Skin of body (tissue), 2 donors: ENCODE data around the gene GSC. TPM values are rescaled to one million over a fixed set of nuclear protein-coding genes. Genes with fewer than 3 reads are reported as not detected.

Experiments
- DNase-seq: peaks from one replicate; lab custom pipeline; 2025; lab: John Stamatoyannopoulos, UW
- total RNA-seq: library from RNA; depleted of rRNA; stranded (reverse); fragments of >200 nt; gene quantifications from one replicate; pipeline ENCODE4 v1.2.3, GENCODE V29; 2014

GSC gene
- total RNA-seq, 1 donor from 2014 or later, result 0.99 TPM

GRCh38 chr14:94771906-94772490 lies 2.1 kb upstream of the GSC start:
- DNase-seq, result no peak

- no peak for DNase-seq
Measured at GRCh38 chr14:94771158-94771905, 1.4 kb upstream of the GSC start.

GRCh38 chr14:94770815-94771157 lies 873 bp upstream of the GSC start:
- no peak for DNase-seq

DNA sequence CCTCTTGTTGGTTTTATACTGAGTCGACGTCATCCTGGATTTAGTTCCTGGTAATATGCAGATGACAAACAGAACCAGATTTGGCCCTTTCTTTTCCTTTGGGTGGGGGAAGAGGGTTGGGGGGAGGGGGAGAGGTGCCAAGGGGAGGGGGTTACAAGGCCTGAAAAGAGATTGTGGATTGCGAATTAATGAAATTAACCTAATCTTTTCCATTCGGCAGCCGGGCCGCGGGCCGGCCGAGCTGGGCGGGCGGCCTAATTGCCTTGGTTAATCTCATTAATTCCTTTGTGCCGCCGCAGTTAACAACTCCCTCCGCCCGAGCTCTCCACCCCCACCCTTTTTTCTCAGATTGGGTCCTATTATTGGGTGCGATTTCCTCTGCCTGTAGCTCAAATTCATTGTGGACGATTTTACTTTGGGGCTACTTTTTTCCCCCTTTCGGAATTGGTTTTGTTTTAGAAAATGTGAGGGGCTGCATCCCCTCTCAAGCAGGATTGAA lies 387 bp upstream of the GSC start:
- DNase-seq, result peak; percentile 43

GRCh38 chr14:94768521-94769390 lies 1.2 kb downstream of the GSC start:
- no peak for DNase-seq

DNA sequence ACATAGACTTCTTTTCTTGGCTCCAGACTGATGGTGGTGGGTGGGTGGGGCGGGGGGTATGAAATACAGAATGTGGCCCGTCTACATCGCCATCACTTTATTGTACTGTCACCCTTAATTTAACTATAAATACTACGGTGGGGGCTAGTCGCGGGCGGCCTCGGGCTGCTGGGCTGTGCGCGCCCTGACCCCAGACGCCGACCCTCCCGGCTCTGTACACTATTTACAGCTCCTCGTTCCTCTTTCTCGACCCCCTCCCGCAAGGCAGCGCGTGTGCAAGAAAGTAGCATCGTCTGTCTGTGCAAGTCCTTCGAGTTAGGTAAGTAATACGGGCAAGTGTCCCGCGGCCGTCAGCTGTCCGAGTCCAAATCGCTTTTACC lies 1.8 kb downstream of the GSC start:
- no peak for DNase-seq

DNA sequence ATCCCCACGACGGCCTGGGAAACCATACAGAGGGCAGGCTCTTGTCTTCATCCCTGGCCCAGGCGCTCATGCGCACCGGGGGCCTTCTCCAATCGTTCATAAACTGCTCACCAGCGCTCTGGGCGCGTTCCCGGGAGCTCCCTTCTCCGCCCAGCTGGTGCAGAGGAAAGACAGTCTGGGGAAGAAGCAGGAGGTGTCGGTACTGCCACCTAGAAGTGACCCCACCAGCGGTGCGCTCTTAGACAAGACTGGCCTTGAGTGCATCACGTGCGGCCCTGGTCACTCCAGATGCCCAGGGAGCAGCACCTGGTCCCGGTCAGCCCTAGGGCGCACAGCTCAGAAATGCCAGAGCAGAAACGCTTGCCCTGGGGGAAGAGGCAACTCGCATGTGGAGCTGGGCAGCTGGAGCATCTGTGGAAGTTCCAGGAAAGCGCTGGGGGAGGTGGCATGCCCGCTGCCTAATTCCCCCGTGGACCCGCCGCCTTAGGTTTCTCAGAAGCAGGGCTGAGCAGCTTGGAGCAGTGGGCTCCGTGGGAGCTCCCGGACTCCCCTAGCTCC lies 2.5 kb downstream of the GSC start:
- DNase-seq, result no peak

DNA sequence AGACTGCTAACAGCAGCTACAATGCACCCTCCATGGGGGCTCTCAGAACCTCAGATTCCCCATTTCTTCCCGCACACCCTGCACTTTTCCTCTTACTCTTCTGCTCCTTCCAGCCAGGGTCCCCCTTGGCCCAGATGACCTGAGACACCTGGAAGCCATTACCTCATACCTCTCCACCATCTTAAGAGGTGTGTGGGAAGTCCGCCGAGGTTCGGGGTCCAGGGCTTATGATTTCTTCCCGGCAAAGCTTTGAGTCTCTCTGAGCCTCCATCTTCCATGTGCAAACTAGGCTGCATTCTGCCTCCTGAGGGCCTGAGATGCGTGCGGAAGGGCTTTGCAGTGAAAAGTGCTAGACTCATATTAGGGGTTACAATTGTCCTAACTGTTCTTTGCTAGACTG lies 5.3 kb downstream of the GSC start:
- DNase-seq, result no peak

- no peak for DNase-seq
Measured at GRCh38 chr14:94762431-94762830, 7.5 kb downstream of the GSC start.

GRCh38 chr14:94761997-94762377 lies 7.9 kb downstream of the GSC start:
- no peak for DNase-seq

DNA sequence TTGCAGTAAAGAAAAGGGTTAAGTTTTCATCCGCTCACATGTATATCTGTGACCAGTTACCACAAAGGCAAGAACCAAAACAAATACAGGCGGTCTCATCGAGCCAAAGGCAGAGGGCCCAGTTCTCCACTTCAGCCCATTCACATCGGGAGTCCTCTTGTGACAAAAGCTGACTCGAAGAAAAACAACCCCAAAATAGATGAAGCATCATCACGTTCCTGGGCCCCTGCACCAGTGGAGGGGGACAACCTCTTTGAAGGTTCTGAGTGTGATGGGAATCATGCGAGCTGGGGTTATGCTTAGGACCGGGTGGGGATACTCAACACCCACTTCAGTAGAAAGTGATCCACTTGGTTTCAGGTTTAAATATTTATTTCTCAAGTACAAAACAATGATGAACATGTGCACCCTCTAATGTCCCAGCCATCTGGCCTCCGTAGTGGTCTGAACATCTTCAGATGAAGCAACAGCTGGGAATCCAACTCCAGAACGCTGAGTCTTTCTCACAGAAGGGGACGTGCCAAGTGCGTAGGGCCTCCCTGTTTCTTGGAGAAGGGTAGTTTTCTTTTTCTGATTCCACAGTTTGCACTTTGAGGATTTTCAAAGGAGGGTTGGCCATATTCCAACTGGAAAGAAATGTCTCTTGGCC lies 8.4 kb downstream of the GSC start:
- DNase-seq, result peak; percentile 28

DNA sequence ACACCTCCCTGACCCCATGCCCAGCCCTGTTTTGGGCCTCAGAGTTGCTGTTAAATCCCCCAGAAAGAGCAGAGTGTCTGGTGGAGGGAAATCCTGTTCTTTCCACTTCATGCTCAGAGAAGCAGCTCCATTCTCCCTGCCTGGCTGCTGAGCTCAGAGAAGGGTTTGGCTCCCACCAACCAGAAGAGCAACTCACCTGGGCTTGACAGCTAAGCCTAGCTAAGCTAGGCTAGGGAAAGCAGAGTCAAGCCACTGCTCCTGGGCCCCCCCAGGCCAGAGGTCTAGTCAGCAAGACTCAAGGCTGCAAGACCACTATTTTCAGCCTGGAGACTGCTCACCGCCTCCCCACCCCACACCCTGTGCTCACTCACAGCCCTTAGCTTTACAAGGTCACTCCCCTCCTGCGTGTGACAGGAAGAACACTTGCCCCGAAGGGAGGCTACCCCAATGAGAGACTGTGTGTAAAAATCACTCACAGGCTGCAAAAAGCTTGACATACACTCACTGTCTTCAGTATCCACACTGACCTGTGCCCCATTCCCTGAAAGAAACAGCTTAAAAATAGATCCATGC lies 13.5 kb downstream of the GSC start:
- DNase-seq, result no peak

- no peak for DNase-seq
Measured at GRCh38 chr14:94754391-94754942, 15.4 kb downstream of the GSC start.

GRCh38 chr14:94752591-94753436 lies 17.1 kb downstream of the GSC start:
- peak; percentile 23 for DNase-seq

DNA sequence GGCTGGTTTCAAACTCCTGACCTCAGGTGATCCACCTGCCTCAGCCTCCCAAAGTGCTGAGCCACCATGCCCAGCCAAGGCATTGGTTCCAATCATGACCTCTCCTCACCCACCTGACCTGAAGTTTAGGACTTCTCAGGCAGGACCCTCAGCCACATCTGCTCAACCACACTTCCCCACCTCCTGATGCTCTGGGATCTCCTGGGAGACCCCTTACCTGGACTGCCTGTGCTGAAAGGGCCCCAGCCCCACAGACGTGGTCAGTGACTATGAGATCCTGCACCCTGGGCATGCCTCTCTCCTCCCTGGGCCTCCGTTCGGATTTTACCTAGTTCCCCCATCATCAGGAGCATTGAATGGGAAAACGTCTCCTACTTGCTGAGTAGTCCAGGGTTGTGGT lies 18.0 kb downstream of the GSC start:
- DNase-seq, result no peak

DNA sequence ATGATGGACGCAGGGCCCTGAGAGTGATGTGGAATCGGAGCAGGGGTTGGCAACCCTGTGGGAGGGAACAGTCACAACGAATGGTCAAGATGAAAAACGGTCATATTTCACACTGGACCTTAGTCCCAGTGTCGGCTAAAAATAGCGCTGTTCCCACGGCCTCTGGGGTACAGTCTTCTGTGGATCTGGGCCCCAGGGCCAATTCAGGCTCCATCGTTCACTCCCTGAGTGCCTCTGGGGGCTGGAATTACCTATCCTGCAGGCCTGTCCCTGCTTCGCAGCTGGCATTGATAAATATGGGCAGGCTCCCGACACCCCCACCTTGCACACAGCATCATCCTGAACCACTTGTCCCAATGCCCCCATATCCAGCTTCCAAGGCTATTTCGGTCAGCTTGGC lies 18.6 kb downstream of the GSC start:
- DNase-seq, result no peak

DNA sequence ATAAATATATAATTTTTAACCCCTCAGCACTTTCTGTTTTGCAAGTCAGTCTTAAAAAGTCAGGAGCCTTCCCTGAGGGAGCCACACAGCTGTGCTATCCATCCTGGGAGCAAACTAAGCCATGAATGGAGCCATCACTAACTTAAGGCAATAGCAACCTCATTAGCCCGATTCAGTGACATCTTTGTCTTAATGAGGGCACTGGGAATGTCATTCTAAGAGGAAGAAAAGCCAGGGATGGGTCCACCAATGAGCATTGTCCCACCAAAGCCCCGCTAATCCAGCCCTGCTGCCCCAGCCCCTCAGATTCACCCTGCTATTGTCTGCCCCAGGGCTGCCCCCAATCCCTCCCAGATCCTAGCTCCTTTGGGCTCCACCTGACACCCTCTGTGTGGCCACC lies 19.5 kb downstream of the GSC start:
- no peak for DNase-seq

DNA sequence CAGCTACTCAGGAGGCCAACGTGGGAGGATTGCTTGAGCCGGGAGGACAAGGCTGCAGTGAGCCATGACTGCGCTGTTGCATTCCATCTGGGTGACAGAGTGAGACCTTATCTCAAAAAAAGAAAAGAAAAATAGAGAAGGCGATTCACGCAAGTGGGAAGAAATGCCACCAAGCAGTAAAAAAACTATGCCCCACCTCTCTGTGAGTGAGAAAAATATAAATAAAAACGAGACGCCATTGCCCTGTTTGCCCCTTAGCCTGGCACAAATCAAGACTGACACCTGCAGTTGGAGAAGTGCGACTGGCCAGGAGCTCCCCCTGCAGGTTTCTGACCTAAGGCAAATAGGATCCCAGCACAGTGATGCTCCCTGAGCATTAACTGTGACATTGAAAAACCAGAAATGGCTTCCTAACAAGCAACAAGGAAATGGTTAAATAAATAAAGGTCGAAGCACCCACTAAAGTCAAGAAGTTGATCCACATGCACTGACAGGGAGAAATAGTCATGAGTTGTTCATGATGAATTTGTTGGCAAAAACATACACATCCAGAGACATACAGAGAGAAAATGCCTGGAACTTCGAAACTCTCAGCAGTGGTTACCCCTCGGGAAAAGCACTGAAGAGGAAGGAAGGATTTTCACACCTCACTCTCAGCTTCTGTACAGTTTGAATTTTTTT lies 21.1 kb downstream of the GSC start:
- no peak for DNase-seq

DNA sequence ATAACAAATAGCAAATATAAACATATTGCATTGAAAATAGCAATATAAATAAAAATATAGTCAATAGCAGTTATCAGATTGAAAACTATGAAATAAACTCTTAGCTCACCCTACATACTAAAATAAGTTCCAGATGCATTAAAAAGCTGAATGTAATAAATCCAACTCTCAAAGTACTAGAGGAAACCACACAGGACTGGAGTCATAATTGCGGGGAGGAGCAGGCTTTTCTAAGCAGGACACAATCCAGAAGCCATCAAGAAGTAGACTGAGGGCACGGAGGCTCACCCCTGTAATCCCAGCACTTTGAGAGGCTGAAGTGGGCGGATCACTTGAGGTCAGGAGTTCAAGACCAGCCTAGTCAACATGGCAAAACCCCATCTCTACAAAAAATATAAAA lies 22.2 kb downstream of the GSC start:
- peak; percentile 38 for DNase-seq
